SJCRH30 (cell line): ENCODE measurements around the gene SNAP47. TPM values are rescaled to one million over a fixed set of nuclear protein-coding genes. Genes with fewer than 3 reads are reported as not detected.

Experiments used
- DNase-seq, 2 experiments: peaks; one replicate each; pipeline ENCODE4 v3.0.0-alpha.2; 2015 to 2020
- H3K27ac ChIP-seq: fragments of 250-450 bp; sonication (Bioruptor Pico); 2 replicates; pipeline ENCODE4 v1.5.1; 2020; ENCODE audit warnings: mild to moderate bottlenecking, moderate library complexity
- H3K27me3 ChIP-seq: fragments of 250-450 bp; sonication (Bioruptor Pico); 2 replicates; pipeline ENCODE4 v1.5.1; 2020; ENCODE audit warnings: mild to moderate bottlenecking, moderate library complexity
- H3K36me3 ChIP-seq: fragments of 250-450 bp; sonication (Bioruptor Pico); 2 replicates; pipeline ENCODE4 v1.5.1; 2020; ENCODE audit warnings: mild to moderate bottlenecking, moderate library complexity
- H3K4me1 ChIP-seq: fragments of 250-450 bp; sonication (Bioruptor Pico); 2 replicates; pipeline ENCODE4 v1.5.1; 2020; ENCODE audit warnings: mild to moderate bottlenecking, moderate library complexity
- H3K4me3 ChIP-seq: fragments of 250-450 bp; sonication (Bioruptor Pico); 2 replicates; pipeline ENCODE4 v1.5.1; 2020; ENCODE audit warnings: mild to moderate bottlenecking, moderate library complexity
- H3K9me3 ChIP-seq: fragments of 250-450 bp; sonication (Bioruptor Pico); replicated peaks from 2 replicates; pipeline ENCODE4 v1.5.1; 2020; ENCODE audit warnings: mild to moderate bottlenecking, moderate library complexity
- total RNA-seq: library from RNA; depleted of rRNA; stranded (reverse); fragments of >200 nt; shearing (Covaris generic); gene quantifications from 2 replicates; pipeline ENCODE4 v1.2.3, GENCODE V29; 2014

The SNAP47 gene
- total RNA-seq, 1 experiment from 2014 or later = 40.0 TPM

DNA sequence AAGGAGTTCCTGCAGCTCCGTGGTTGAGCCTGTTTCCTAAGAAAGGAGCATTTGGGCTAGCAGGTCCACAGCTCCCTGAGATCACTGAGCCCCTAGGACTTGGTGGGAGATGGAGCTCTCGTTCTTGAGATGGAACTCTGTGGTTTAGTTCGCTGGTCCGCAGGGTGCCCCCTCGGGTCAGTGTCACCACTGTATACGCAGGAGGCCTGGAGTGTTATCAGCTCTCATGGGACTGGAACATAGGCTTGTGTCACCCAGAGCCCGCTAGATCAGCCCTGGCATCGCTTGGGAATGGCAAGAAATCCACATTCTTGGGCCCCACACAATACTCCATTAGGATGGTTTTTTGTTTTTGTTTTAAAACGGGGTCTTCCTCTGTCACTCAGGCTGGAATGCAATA is 3.6 kb downstream of the SNAP47 start:
- Histone ChIP-seq H3K4me1 (no peaks in the 10 kb centered on the region), H3K27me3 (no peaks in the 10 kb centered on the region), H3K36me3 (0 out of 2 replicates have a peak, but pooled peaks cover 7% of the 10 kb centered on the region)

DNA sequence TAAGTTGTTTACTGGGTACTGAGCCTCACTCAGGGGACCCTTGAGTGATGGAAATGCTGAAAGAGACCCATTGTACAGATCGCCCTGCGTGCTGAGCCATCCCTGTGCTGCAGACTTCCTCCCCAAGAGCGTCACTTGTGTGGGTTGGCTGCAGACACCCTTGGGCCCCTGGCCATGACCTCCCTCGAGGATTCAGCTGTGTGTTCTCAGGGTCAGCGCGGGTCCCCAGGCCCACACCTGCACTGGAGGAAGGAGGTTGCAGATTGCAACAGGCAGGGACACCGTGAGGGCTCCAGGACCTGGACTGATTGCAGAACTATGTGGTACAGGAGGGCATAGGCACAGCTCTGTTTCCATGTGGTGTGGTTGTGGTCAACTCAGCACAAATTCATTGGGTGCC is 4.4 kb downstream of the SNAP47 start:
- H3K4me3 ChIP-seq = no peak overlapping the region
- no peak overlapping the region for H3K27ac ChIP-seq
- no peaks in the 10 kb centered on the region for H3K9me3 ChIP-seq
- H3K4me1 ChIP-seq = no peaks in the 10 kb centered on the region
- H3K36me3 ChIP-seq = 0 out of 2 replicates have a peak, but pooled peaks cover 8% of the 10 kb centered on the region
- H3K27me3 ChIP-seq = no peaks in the 10 kb centered on the region
- DNase-seq = no peak

More for the DNA sequence above, 3.6 kb downstream of the SNAP47 start:
- no peak overlapping the region for H3K4me3 ChIP-seq
- no peaks in the 10 kb centered on the region for H3K9me3 ChIP-seq
- no peak for DNase-seq
- H3K27ac ChIP-seq = no peak overlapping the region

DNA sequence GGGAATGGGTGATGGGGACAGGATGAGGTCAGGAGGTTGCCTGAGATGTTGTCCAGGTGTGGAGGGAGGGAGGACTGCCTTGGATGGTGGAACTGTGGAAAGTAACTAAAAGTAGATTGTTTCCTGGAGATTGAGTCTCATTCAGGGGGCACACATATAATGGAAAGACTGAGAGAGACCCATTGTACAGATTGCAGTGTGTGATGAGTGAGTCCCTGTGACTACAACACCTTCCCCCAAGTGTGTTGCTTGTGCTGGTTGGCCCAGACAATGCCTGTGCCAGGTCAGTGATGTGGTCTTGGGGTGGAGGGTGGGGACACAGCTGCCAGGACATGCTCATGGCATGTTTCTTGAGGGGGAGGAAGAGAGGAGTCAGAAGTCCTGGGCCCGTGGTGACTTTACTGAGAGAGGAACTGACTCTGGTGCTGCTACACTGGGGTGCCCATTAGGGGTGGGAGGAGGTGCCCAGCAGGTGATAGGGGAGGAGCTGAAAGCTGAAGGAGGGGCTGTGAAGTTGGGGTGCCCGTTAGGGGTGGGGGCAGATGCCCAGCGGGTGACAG is 5.2 kb downstream of the SNAP47 start:
- H3K9me3 ChIP-seq = no peaks in the 10 kb centered on the region
- H3K27me3 ChIP-seq = no peaks in the 10 kb centered on the region
- no peak overlapping the region for H3K27ac ChIP-seq
- H3K4me3 ChIP-seq = no peak overlapping the region
- 0 out of 2 replicates have a peak, but pooled peaks cover 8% of the 10 kb centered on the region for H3K36me3 ChIP-seq
- H3K4me1 ChIP-seq = no peaks in the 10 kb centered on the region
- DNase-seq = no peak

DNA sequence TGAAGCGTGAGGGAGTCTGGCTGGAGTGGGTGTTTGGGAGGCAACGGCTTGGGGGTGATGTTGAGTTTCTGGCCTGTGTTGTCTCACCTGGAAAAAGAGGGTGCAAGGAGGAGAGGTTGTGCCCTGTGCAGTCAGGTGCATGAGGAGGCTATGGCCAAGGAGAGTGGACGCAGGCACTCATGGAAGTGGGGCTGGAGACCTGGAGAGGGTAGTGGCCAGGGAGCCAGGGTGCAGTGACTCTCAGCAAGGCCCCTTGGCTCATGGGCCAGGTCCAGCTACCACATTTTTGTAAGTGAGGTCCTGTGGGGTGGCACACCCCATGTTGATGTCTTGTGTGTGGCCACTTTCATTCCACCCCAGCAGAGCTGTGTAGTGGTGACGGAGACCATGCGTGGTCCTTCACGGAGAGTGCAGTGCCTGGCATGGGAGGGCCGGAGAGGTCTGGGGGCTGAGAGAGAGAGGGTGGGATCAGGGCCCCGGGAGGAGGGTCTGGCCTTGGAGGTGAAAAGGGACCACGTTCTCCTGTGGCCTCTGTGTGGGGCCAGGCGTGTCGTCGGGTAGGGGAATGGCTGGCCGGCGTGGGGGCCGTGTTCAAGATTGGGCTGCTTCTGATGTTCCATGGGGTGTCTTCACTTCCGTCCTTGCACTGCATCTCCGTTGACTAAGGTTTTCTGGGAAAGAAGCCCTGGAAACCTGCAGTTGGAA is 6.1 kb downstream of the SNAP47 start:
- H3K9me3 ChIP-seq = no peaks in the 10 kb centered on the region
- H3K27me3 ChIP-seq = no peaks in the 10 kb centered on the region
- no peak overlapping the region for H3K27ac ChIP-seq
- 0 out of 2 replicates have a peak, but pooled peaks cover 8% of the 10 kb centered on the region for H3K36me3 ChIP-seq
- DNase-seq = no peak
- H3K4me1 ChIP-seq = no peaks in the 10 kb centered on the region
- H3K4me3 ChIP-seq = no peak overlapping the region

DNA sequence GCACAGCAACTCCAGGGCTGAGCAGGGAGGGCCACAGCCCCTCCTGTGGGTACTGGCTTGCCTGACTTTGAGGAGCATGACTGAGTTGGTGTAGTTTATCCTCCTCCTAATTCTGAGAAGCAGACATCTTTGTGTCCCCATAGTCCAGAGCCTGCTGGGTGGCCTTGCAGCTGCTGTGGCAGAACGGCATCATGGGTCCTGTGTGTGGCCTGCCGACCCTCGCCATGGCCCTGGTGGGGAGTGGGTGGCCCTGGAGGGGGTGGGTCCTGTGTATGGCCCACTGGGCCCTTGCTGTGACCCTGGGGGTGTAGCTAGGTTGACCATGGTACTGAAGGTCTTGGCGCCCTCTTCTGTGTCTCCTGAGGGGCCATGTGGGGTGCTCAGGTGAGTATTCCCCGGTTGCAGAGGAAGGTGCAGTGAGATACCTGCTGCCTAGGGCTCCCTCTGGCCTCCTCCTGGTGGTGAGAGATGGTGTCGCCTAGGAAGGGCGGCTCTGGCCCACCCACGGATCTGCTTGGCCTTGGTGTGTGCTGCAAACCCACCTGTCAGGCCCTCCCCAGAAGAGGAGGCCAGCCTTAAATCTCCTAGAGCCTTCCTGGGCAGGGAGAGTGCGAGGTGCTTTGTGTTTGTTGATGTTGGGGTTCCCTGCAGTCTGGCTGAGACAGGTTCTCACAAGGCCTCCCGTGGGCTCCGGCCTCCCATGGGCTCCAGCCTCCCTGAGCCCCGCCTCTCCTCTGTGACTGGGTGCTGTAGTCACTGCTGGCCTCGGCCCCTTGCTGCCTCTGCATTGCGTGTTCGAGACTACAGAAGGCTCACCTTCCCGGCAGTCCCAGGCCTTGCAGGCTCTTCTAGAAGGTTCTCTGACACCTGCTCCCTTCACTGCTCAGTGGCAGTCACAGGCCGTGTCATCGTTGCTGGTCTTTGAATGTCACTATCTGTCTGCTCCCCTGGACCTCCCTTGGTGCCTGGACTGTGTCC is 7.8 kb downstream of the SNAP47 start:
- Histone ChIP-seq H3K4me1 (no peaks in the 10 kb centered on the region), H3K36me3 (peaks cover 10% of the 10 kb centered on the region; the same call in 1 of the 2 replicates), H3K9me3 (no peaks in the 10 kb centered on the region), H3K27me3 (no peaks in the 10 kb centered on the region), H3K4me3 (no peak overlapping the region), H3K27ac (no peak overlapping the region)
- no peak for DNase-seq

DNA sequence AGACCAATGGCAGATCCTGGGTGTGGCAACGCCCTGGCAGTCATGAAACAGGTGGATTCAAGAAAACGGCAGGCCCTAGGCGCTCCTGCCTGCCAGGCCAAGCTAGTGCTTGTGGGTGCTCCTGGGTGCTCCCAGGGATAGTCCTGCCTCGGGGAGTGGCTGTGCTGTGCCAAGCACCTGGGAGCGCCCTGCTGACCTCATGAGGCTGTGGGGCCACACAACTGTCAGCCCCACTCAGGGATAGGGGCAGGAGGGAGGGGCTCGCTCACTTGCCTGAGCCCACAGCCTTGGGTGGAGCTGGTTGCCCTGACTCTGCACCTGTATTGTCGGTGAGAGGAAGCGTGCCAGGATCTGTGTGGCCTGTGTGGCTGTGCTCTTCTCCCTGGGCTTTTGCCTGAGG is 9.4 kb downstream of the SNAP47 start:
- H3K9me3 ChIP-seq = no peaks in the 10 kb centered on the region
- H3K4me1 ChIP-seq = no peaks in the 10 kb centered on the region
- no peaks in the 10 kb centered on the region for H3K27me3 ChIP-seq
- no peak overlapping the region for H3K27ac ChIP-seq
- peaks cover 15% of the 10 kb centered on the region; the same call in 1 of the 2 replicates for H3K36me3 ChIP-seq
- no peak for DNase-seq
- H3K4me3 ChIP-seq = no peak overlapping the region

DNA sequence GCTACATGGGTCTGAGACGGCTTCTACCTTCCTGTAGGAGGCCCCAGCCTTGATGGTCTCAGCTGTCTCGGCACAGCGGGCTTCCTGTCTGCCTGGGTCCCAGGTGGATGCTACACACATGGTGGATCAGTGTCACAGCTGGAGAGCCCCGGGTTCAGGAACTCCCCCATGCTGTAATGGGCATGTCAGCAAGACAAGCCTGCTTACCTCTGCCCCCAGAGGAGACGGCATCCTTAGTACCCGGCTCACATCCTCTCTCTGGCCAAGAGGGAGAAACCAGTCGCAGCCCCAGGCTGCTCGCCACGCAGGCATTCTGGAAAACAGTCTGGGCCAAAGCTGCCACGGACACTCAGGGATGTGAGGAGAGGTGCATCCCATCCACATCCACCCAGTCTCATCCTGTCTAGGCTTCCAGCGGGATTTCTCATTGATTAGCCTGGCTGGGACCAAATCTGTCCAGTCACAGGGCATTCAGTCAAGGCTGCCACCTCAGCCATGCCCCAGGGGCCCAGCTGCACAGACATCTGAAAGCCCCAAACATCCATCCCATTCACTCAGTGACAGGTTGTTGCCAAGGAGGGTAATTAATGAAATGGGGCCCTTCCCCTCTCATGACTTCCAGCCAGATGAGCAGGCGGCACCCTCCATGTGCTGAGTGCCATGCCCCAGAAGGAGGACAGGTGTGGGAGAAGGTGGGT is 10.5 kb downstream of the SNAP47 start:
- Histone ChIP-seq H3K27me3 (no peaks in the 10 kb centered on the region), H3K9me3 (no peaks in the 10 kb centered on the region), H3K4me1 (no peaks in the 10 kb centered on the region), H3K27ac (no peak overlapping the region), H3K4me3 (no peak overlapping the region), H3K36me3 (peaks cover 17% of the 10 kb centered on the region)
- DNase-seq = no peak

DNA sequence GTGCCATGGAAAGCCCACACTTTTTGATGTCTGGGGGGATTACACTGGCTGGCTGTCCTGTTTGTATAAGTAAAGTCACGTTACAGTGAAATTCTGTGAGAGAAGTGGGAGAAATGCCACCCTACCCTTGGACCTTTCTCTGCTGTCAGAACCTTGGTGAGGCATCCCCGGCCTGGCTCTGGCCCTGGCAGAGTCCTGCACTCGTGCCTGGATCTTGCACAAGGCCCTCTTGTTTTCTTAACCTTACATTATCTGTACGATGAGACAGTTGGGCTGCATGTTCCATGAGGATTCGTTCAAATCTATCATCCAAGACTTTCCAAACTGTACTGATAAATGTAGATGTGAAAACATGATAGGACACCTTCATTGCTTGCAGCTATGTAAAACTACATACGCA is 11.4 kb downstream of the SNAP47 start:
- Histone ChIP-seq H3K4me3 (no peak overlapping the region), H3K27ac (no peak overlapping the region), H3K36me3 (peaks cover 23% of the 10 kb centered on the region), H3K27me3 (no peaks in the 10 kb centered on the region), H3K9me3 (no peaks in the 10 kb centered on the region), H3K4me1 (no peaks in the 10 kb centered on the region)
- no peak for DNase-seq

DNA sequence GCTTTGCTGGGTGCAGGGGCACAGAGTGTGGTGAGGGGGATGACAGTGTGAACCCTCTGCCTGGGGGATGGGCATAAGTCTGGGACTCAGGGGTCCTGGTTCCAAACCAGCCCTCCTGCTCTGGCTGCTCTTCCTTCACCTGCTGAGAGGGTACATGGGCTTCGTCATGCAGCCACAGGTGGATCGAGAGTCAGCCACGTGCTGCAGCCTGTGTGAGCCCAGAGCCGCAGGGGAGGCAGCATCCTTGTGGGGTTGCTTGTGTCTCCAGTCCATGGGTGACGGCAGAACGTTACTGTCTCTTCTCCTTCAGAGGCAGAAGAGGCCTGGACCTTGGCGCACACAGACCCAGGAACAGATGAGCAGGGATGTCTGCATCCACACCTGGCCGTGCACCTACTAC is 12.1 kb downstream of the SNAP47 start:
- no peaks in the 10 kb centered on the region for H3K27me3 ChIP-seq
- H3K9me3 ChIP-seq = no peaks in the 10 kb centered on the region
- no peak overlapping the region for H3K4me3 ChIP-seq
- DNase-seq = no peak
- no peak overlapping the region for H3K27ac ChIP-seq
- H3K36me3 ChIP-seq = peaks cover 27% of the 10 kb centered on the region
- no peaks in the 10 kb centered on the region for H3K4me1 ChIP-seq

DNA sequence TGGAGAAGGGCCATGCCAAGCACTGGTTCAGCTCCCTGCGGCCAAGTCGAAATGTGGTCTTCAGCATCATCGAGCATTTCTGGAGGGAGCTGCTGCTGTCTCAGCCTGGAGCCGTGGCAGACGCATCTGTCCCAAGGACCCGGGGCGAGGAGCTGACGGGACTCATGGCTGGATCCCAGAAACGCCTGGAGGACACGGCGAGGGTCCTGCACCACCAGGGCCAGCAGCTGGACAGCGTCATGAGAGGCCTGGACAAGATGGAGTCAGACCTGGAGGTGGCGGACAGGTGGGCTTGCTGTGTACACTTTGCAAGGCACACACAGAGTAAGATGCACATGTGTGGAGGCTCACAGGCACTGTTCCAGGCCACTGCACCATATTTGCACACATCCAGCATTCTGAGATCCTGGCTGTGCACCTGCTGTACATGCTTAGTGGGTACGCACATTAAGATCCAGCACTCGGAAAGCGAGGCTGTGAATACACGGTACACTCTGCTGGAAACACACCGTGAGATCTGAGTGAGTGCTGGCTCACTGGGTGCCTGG is 12.8 kb downstream of the SNAP47 start:
- Histone ChIP-seq H3K4me3 (no peak overlapping the region), H3K36me3 (peaks cover 27% of the 10 kb centered on the region), H3K27ac (no peak overlapping the region), H3K27me3 (no peaks in the 10 kb centered on the region), H3K9me3 (no peaks in the 10 kb centered on the region), H3K4me1 (no peaks in the 10 kb centered on the region)
- DNase-seq = no peak

DNA sequence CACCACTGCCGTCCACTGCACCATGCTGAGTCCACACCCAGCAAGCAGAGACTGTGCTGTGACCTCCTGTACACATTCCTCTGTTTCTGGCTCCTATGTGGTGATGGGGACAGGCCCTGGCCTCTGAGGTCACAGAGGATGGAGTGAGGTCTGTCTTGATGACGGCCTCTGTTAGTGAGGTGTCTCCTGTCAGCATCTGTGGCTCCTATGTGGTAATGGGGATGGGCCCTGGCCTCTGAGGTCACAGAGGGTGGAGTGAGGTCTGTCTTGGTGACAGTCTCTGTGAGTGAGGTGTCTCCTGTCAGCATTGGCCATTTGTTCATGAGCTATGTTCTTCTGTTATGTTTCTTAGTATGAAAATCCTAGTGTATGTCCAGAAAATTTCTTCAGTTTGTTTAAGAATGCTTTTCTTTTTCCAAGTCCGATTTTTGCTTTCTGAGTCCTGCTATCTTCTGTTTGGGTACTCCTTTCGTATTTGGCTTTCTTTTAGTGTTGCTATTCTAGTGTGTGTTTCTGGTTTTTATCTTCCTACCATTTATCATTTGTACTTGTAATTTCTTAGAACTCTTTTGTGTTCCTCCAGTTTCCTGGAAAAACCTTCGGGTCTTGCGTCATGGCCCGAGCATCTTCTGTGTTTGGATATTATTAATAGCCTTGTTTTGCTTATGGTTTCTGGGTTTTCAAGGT is 13.4 kb downstream of the SNAP47 start:
- H3K4me3 ChIP-seq = no peak overlapping the region

DNA sequence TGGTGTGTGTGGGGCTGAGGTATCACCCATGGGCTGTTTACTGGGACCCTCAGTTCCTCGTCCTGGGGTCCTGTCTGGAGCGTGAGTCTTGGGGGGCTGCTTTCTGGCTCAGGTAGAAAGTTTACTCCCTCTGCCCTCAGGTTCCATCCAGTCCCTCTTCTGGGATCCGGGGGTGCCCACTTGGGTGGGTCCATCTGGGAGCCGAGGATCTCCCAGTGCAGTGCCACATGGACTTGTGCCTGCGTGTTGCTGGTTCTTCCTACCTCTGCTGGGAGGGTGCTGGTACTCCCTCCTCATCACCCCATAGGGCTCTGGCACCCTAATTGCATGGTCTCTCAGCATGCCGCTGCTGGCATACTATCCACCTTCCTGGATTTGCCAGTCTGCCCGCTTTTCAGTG is 14.0 kb downstream of the SNAP47 start:
- no peaks in the 10 kb centered on the region for H3K27me3 ChIP-seq
- no peak overlapping the region for H3K4me3 ChIP-seq
- H3K27ac ChIP-seq = no peak overlapping the region
- H3K4me1 ChIP-seq = peaks cover 5% of the 10 kb centered on the region; the same call in 1 of the 2 replicates
- H3K9me3 ChIP-seq = no peaks in the 10 kb centered on the region
- DNase-seq = no peak
- H3K36me3 ChIP-seq = peaks cover 33% of the 10 kb centered on the region

More for the DNA sequence above, 13.4 kb downstream of the SNAP47 start:
- no peaks in the 10 kb centered on the region for H3K27me3 ChIP-seq
- H3K4me1 ChIP-seq = no peaks in the 10 kb centered on the region
- DNase-seq = no peak
- peaks cover 33% of the 10 kb centered on the region for H3K36me3 ChIP-seq
- no peaks in the 10 kb centered on the region for H3K9me3 ChIP-seq
- no peak overlapping the region for H3K27ac ChIP-seq

DNA sequence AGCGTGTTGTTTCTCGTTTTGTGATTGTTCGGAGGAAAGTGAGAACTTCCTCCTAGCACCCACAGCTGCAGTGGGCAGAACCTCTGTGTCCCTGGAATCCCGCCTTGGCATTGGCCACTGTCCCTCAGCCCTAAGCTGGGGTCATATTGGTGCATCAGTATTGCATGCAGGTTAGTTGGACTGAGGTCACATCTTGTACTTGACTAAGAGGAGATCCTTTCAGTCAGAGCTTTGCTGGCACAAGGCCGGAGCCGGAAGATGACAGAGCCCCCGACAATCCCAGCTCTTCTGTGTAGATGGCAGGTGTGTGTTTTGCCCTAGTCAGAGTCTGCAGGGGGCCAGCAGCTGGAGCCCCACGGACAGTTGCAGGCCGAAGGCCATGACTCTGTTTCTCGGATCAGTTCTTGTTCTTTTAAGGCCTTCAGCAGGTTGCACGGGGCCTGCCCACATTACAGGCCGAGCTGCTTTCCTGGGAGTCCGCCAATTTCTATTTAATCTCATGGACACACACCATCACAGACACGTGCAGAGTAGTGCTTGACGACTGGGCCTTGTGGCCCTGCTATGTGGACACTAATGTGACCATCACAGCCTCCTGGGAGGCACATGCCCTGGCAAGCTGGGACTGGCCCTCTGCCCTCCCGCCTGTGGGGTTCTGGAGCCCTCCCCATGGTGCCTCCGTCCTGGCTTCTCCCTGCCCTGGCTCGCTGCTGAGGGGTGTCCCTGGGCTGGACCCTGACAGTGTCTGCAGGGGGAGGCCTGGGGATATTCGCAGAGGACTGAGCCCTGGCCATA is 14.9 kb downstream of the SNAP47 start:
- no peak for DNase-seq
- Histone ChIP-seq H3K36me3 (peaks cover 33% of the 10 kb centered on the region), H3K9me3 (no peaks in the 10 kb centered on the region), H3K27ac (no peak overlapping the region), H3K4me1 (peaks cover 5% of the 10 kb centered on the region; the same call in 1 of the 2 replicates), H3K27me3 (no peaks in the 10 kb centered on the region), H3K4me3 (no peak overlapping the region)
